CD4-positive, alpha-beta T cell treated with Interleukin-15 for 1 hour (primary cell): ENCODE results near the gene TGFBR2.

Experiments
- DNase-seq: peaks from one replicate; pipeline ENCODE4 v3.0.0-alpha.2; 2020

The TGFBR2 gene

DNA sequence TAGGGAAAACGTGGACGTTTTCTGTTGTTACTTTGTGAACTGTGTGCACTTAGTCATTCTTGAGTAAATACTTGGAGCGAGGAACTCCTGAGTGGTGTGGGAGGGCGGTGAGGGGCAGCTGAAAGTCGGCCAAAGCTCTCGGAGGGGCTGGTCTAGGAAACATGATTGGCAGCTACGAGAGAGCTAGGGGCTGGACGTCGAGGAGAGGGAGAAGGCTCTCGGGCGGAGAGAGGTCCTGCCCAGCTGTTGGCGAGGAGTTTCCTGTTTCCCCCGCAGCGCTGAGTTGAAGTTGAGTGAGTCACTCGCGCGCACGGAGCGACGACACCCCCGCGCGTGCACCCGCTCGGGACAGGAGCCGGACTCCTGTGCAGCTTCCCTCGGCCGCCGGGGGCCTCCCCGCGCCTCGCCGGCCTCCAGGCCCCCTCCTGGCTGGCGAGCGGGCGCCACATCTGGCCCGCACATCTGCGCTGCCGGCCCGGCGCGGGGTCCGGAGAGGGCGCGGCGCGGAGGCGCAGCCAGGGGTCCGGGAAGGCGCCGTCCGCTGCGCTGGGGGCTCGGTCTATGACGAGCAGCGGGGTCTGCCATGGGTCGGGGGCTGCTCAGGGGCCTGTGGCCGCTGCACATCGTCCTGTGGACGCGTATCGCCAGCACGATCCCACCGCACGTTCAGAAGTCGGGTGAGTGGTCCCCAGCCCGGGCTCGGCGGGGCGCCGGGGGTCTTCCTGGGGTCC lies at the start of gene TGFBR2:
Gene TGFBR2, plus strand, starts transcription at position 301 of the 731 bp plus-strand sequence. Its CDS starts 283 bp downstream, at position 584.
- peak; percentile 91 for DNase-seq

- no peak for DNase-seq
Measured at GRCh38 chr3:30557746-30558303, 48.6 kb upstream of the TGFBR2 start.

GRCh38 chr3:30563956-30564355 lies 42.4 kb upstream of the TGFBR2 start:
- no peak for DNase-seq

- DNase-seq: no peak
Measured at GRCh38 chr3:30567139-30567753, 39.2 kb upstream of the TGFBR2 start.

GRCh38 chr3:30576946-30577345 lies 29.5 kb upstream of the TGFBR2 start:
- DNase-seq: no peak

GRCh38 chr3:30577788-30578187 lies 28.6 kb upstream of the TGFBR2 start:
- no peak for DNase-seq

DNA sequence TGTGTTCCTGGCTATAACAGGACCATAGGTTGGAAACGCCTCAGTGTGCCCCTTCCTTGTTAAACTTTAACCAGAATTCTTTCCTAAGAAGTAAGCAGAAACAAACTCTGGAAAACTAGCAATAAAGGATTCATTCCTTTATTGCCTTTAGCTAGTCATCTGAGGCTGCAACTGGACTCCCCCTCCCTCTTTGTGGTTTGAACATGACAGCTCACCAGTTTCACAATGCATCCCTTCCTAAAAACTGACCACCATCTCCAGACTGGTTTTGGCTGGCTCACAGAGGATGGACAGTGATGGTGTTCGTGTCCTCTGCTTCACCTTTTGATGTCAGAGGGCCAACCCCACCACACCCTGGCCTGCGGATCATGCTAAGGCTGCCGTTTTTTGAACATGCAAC lies 27.9 kb upstream of the TGFBR2 start:
- peak; percentile 71 for DNase-seq

DNA sequence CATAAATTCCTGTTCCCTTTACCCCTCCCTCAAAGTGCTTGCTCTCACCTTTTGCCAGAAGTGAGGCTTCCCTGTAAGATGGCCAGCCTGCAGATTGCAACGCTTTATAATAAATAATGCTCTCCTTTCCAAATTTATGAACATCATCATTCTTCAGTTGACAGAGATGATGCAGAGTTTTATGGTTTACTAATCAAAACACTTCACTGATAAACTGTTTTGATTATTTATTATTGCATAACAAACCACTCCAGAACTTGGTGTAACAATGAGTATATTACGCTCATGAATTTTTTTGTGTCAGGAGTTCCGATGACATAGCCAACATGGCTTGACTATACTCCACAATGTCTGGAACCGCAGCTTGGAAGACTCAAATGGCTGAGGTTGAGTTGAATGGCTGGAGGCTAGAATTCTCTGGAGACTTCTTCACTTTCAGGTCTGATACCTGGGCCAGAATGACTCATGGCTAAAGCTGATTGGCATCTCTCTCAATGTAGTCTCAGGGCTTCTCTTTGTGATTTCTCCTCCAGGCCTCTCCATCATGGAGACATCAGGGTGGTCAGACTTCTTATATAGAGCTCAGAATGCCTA lies 27.3 kb upstream of the TGFBR2 start:
- DNase-seq: no peak

GRCh38 chr3:30581067-30581585 lies 25.3 kb upstream of the TGFBR2 start:
- DNase-seq: no peak

DNA sequence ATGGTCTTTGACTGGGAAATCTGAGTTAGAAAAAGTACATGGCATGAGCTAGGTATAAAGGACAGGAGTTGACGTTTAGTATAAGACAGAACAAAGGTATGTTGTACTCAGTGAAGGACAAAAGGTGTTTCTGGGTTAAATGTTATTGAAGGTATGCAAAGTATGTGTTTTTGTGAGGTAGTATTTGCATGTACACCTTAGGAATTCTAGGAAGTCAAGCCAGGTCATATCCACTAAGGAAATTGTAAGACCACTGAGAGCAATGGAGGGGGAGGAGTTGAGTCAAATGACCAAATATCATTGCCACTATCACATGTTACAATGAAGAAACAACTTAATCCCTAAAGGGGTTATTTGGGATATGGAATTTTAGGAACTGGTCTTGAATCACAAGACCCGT lies 24.4 kb upstream of the TGFBR2 start:
- no peak for DNase-seq

GRCh38 chr3:30583973-30584372 lies 22.4 kb upstream of the TGFBR2 start:
- DNase-seq: no peak

DNA sequence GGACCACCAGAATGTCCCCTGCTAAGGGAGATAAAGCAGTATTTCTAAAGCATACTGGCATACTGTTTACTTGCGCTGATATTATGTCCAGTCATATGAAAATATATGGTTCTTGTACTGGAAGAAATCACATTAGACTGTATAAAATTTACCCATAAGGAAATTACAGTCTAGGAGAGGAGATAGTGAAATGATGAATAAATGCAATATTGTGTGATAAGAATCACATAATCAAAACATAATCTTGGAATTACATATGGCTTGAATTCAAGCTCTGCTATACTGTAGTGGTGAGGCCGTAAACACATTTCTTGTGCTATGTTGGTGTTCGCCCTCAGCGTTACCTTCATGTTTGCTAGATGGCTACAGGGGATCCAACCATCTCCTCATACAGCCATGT lies 20.7 kb upstream of the TGFBR2 start:
- DNase-seq: no peak

- no peak for DNase-seq
Measured at GRCh38 chr3:30586096-30586805, 20.1 kb upstream of the TGFBR2 start.

- no peak for DNase-seq
Measured at GRCh38 chr3:30586806-30587486, 19.5 kb upstream of the TGFBR2 start.

DNA sequence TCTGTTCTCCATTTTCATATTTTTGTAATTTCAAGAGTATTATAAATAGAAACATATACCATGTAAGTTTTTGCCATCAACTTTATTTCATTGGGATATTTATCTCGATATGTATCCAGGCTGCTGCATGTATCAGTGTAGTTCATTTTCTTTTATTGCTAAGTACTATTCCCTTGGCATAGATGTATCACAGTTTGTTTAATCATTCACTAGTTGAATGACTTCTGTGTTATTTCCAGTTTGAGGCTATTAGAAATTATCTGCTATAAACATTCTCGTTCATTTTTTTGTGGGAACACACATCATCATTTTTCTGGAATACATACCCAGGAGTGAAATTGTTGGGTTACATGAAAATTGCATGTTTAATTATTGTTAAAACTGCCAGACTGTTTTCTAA lies 18.5 kb upstream of the TGFBR2 start:
- no peak for DNase-seq

- DNase-seq: peak; percentile 16
Measured at GRCh38 chr3:30596152-30596551, 10.2 kb upstream of the TGFBR2 start.

DNA sequence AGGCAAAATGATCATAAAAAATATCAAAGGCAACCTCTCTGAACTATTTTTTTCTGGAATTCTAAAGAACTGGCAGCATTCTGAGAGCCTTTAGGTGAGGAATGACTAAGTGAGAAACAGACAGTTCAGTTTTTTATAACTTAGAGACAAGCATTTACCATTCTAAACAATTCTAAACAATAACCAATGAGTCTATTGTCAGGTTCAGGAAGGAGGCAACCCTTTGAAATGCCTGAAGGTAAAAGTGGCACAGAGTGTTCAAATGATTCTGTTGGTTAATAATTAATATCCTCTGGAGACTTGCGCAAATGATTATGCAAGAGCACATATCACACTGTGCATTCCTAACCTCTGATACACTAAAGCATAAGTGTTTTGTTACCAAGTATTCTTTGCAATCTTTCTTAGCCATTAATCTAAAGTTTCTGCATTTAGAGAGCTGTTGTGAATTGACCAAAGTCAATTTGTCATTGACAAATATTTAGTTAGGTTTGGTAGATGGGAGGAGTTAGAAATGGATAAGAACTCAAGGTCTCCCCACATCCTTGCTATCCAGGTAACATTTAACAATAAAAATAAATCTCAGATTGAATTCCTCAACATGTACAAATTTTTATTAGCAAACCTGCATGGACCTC lies 9.2 kb upstream of the TGFBR2 start:
- no peak for DNase-seq

- DNase-seq: no peak
Measured at GRCh38 chr3:30597769-30598134, 8.6 kb upstream of the TGFBR2 start.

GRCh38 chr3:30598668-30599545 lies 7.5 kb upstream of the TGFBR2 start:
- DNase-seq: no peak

GRCh38 chr3:30600572-30600971 lies 5.8 kb upstream of the TGFBR2 start:
- DNase-seq: no peak

DNA sequence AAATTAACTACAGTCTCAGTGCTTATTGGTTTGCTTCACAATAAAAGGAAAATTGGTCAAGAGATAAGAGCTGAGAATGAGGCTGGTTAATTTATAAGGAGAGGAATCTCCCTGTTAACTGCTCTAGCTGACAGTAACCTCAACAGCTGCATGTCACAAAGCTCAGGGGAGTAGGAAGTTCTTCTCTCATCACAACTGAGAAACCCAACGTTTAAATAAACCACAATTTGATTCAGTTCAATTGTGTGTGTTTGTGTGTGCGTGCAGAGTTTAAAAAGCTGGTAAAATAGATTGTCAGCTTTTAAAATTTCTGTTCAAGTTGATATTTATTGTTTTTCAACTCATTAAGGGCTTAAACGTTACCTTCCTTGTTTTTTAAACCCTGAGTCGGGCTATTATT lies 3.5 kb upstream of the TGFBR2 start:
- no peak for DNase-seq
